ENCODE data around the gene PATJ. TPM values are rescaled to one million over a fixed set of nuclear protein-coding genes. Genes with fewer than 3 reads are reported as not detected.

PATJ gene
- total RNA-seq, 4 donors from 2014 or later, result 54.9 to 187 (median 62.1) TPM

GRCh38 chr1:62221171-62221570 is 478.9 kb downstream of the PATJ start:
- no peak for DNase-seq (ENCODE audit: low spot score in 2 of 2)
- TF ChIP-seq POLR2AphosphoS5 (IDR thresholded peaks at IDR 0.05) (no peak), CTCF (IDR thresholded peaks at IDR 0.05) (no peak), EP300 (IDR thresholded peaks at IDR 0.05) (no peak), POLR2A (IDR thresholded peaks at IDR 0.05) (no peak)

GRCh38 chr1:62222321-62222720 is 480.0 kb downstream of the PATJ start:
- no peaks in the 10 kb centered on the region for H3K4me1 ChIP-seq
- 98% methylated on average over 7 of the region's 9 CpGs for WGBS
- DNase-seq (ENCODE audit: low spot score in 2 of 2), result peak in 1 of 2 donors; percentile 55
- no peak overlapping the region for H3K4me3 ChIP-seq
- H3K27ac ChIP-seq, result no peak overlapping the region
- no peaks in the 10 kb centered on the region for H3K9me3 ChIP-seq
- H3K27me3 ChIP-seq, result no peaks in the 10 kb centered on the region
- no peaks in the 10 kb centered on the region for H3K36me3 ChIP-seq
- TF ChIP-seq CTCF (IDR thresholded peaks at IDR 0.05), result no peak
- TF ChIP-seq POLR2A (IDR thresholded peaks at IDR 0.05), result no peak
- TF ChIP-seq POLR2AphosphoS5 (IDR thresholded peaks at IDR 0.05), result no peak
- no peak for TF ChIP-seq EP300 (IDR thresholded peaks at IDR 0.05)

More at GRCh38 chr1:62221171-62221570, 478.9 kb downstream of the PATJ start:
- WGBS, result 93% methylated on average over 1 of the region's 1 CpG
- no peak overlapping the region for H3K27ac ChIP-seq
- no peaks in the 10 kb centered on the region for H3K9me3 ChIP-seq
- H3K4me1 ChIP-seq, result no peaks in the 10 kb centered on the region
- no peak overlapping the region for H3K4me3 ChIP-seq
- H3K36me3 ChIP-seq, result no peaks in the 10 kb centered on the region
- no peaks in the 10 kb centered on the region for H3K27me3 ChIP-seq

GRCh38 chr1:62224182-62224581 is 481.9 kb downstream of the PATJ start:
- H3K36me3 ChIP-seq, result no peaks in the 10 kb centered on the region
- no peaks in the 10 kb centered on the region for H3K27me3 ChIP-seq
- 67% methylated on average over 3 of the region's 3 CpGs for WGBS
- DNase-seq (ENCODE audit: low spot score in 2 of 2), result peak in 1 of 2 donors; percentile 9
- no peaks in the 10 kb centered on the region for H3K9me3 ChIP-seq
- no peak overlapping the region for H3K27ac ChIP-seq
- no peak for TF ChIP-seq EP300 (IDR thresholded peaks at IDR 0.05)
- no peak for TF ChIP-seq POLR2A (IDR thresholded peaks at IDR 0.05)
- no peak for TF ChIP-seq CTCF (IDR thresholded peaks at IDR 0.05)
- no peak for TF ChIP-seq POLR2AphosphoS5 (IDR thresholded peaks at IDR 0.05)
- H3K4me3 ChIP-seq, result no peak overlapping the region
- H3K4me1 ChIP-seq, result no peaks in the 10 kb centered on the region

GRCh38 chr1:62227496-62227895 is 485.2 kb downstream of the PATJ start:
- Histone ChIP-seq H3K4me3 (no peak overlapping the region), H3K9me3 (no peaks in the 10 kb centered on the region), H3K27me3 (no peaks in the 10 kb centered on the region), H3K4me1 (no peaks in the 10 kb centered on the region), H3K36me3 (no peaks in the 10 kb centered on the region), H3K27ac (no peak overlapping the region)
- no peak for DNase-seq (ENCODE audit: low spot score in 2 of 2)
- TF ChIP-seq EP300 (IDR thresholded peaks at IDR 0.05), result no peak
- no peak for TF ChIP-seq POLR2AphosphoS5 (IDR thresholded peaks at IDR 0.05)
- TF ChIP-seq POLR2A (IDR thresholded peaks at IDR 0.05), result no peak
- TF ChIP-seq CTCF (IDR thresholded peaks at IDR 0.05), result no peak
- 86% methylated on average over 11 of the region's 11 CpGs for WGBS

Other genes with a start within 250 kb of the PATJ start
- gene TM2D1, start 17.3 kb upstream of the PATJ start, total RNA-seq, result 10 to 100 TPM; 37.6 to 67.2 (median 52.8) TPM